HG03095 (cell line): ENCODE data around the gene CDKAL1.
"Not testable (repeated sequence)": the region's sequence is repeated elsewhere in the genome, so short reads cannot be mapped to it uniquely, and the experiment has no call there.

Source experiments
- ATAC-seq: cut with Tn5 transposase; IDR thresholded peaks from one replicate; pipeline ENCODE4 v1.9.1; 2021; ENCODE audit warnings: moderate library complexity; ENCODE audit not compliant: unreplicated experiment

CDKAL1 gene

DNA sequence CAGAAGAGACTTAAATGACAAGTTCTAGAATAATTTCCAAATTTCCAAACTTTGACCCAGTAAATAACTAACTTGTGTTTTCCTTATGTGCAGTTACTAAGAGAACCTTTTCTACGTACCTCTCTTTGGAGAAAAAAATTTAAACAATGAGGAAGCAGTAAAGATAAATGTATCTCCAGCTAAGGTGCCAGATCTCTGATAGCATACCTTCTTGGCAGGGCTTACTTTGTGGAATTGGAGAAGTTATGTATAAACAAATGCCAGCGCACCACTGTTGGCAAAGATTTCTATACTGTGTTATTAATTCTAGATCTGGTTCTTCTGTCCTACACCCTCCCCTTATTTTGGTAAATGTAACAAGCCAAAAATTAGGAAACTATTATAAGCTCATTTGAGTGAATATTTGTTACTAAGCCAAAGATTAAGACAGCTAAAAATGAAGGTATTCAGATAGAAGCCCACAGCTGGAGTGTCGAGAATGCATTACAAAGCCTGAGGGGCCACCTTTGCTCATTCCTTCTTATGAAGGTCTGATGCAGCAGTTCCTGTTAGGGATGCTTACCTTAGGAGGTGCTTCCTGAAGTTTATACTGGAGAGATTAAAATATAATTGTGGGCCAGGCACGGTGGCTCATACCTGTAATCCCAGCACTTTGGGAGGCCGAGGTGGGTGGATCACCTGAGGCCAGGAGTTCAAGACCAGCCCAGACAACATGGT, 686.2 kb downstream of the CDKAL1 start:
- ATAC-seq, result no peak

GRCh38 chr6:21222656-21223055, 688.4 kb downstream of the CDKAL1 start:
- ATAC-seq, result no peak

GRCh38 chr6:21225912-21226311, 691.7 kb downstream of the CDKAL1 start:
- no peak for ATAC-seq

- ATAC-seq, result no peak
Measured at GRCh38 chr6:21227486-21227885, 693.2 kb downstream of the CDKAL1 start.

DNA sequence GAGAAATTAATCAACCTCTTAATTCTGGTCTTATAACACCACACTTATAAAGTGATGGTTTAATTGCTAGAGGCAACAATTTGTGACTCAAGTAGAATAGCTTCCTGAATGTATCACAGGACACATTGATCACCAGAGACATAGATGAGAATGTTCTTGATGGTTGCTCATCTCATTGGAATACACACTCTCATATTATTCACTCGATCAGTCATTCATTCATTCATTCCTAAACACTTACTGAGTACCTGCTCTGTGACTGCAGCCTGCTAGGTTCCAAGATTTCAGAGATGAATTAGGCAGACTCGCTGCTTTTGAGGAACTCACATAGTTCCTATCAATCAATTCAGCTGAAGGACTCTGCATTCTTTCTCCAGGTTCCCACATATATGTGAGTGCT, 694.2 kb downstream of the CDKAL1 start:
- no peak for ATAC-seq

- ATAC-seq, result no peak
Measured at GRCh38 chr6:21228876-21229460, 694.7 kb downstream of the CDKAL1 start.

DNA sequence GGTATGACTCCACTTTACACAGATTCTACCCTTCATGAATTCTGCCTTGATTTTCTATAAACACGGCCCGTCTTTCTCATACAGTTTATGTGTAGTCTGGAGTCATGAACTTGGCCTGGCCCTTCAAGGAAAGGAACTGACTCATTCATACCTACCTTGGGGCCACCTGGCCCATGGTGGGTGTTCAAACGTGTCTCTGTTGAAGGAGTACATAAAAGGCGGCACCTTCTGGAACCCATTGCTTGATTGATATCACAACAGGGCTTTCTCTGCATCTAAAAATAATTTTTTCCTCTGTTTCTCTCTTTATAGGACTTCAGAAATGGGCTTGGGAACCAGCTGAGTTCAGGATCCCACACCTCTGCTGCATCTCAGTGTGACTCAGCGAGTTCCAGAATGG, 696.3 kb downstream of the CDKAL1 start:
- ATAC-seq, result no peak

- no peak for ATAC-seq
Measured at GRCh38 chr6:21235162-21235561, 700.9 kb downstream of the CDKAL1 start.

DNA sequence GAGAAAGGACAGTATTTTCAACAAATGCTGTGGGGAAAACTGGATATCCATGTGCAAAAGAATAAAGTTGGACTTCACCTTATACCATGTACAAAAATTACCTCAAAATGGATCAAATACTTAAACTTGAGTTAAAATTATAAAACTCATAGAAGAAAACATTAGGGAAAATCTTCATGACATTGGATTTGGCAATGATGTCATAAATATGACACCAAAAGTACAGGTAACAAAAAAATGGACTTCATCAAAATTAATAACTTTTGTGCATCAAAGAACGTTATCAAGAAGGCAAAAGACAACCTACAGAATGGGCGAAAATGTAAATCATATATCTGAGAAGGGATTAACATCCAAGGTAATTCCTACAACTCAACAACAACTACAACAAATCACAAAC, 704.0 kb downstream of the CDKAL1 start:
- no peak for ATAC-seq

GRCh38 chr6:21240709-21241108, 706.5 kb downstream of the CDKAL1 start:
- ATAC-seq, result no peak

- no peak for ATAC-seq
Measured at GRCh38 chr6:21241231-21242130, 707.2 kb downstream of the CDKAL1 start.

DNA sequence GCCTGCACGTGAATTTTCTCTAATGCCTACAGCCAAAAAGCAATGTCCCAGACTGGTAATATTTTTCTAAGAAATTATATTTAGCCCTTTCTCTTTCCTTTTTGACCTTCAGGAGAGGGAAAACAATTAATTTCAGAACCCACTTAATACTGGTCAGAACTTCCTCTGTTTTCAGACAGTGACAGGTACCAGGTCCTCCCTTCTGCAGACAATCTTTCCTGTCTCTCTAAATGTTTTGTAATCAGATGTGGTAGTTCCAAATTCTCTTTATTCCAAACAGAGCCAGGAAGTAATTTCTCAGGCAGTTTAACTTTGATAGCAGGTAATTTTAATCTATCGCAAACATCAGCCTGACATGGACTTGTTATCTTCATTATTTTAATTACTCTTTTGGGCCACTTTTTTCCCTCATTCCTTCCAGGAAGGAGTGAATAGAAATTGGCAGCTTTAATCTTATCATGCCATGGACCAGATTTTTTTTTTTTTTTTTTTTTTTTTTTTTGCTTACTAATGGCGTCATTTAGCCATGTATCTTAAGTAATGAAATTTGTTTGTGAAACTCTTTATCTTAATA, 710.7 kb downstream of the CDKAL1 start:
- no peak for ATAC-seq

DNA sequence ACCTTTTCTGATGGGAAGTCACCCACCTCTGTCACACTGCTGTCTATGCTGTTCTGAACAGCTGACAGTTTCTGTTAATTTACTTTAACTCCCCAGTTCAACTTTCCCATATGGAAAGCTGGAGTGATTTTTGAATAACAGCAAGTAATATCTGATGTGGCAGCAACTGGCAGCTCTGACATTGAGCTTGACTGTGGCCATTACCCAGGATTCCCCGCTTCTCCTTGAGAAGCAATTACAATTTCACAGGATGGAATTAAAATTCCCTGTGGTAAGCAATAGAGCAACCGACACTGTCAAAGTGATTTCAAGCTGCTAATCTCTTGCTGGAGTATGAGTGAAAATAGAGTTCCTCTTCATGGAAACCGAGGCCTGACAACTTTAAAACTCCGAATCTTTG, 711.2 kb downstream of the CDKAL1 start:
- no peak for ATAC-seq

DNA sequence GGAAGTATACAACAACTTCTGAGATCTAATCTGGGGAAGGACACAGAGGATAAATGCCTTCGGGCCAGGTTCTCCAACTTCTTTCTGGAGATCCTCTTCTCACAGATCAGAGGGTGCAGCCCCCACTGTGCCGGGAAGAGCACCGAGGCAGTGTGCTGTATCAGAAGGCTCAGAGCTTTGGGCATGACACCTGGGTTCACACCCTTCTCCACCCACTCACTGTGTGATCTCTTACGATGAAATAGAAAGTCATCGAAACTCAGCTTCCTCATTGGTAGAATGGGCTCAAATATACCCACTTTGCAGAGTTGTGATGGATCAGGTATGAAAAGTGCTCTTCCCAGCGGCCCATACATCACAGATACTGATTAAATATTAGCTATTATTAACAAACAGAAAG, 711.8 kb downstream of the CDKAL1 start:
- no peak for ATAC-seq

- ATAC-seq, result not testable (repeated sequence)
Measured at GRCh38 chr6:21254460-21254859, 720.2 kb downstream of the CDKAL1 start.

DNA sequence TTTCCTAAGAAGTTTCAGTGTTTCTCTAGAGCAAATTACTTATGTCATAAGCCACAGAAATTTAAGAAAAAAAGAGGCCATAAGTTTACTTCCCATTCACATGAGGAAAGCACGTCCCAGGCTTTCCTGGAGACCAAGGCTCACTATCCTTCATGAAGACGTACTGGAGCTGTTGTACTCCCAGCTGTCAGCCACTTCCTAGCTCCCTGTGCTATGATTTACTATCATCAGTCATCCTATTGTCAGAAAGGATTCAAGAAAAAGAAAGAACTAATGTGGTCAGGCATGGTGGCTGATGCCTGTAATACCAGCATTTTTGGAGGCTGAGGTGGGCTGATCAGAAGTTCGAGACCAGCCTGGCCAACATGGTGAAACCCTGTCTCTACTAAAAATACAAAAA, 721.9 kb downstream of the CDKAL1 start:
- no peak for ATAC-seq

- peak; percentile 62 for ATAC-seq
Measured at GRCh38 chr6:21257125-21257524, 722.9 kb downstream of the CDKAL1 start.

DNA sequence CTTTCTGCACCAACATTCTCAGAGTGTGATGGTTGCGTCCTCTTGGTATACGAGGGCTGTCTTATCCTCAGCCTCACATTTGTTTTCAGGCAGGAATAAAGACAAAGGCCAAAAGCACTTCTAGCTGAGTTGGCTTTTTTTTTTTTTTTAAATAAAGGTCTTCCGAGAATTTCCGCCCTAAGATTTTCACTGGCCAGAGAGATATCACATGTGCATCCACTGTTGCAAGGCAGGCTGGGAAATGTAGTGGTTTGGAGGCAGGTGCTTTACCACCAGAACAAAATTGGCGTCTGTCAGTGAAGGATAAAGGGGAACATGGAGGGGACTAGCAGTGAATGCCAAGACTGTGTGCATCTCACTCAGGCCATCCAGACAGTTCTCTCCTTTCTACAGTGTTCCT, 724.4 kb downstream of the CDKAL1 start:
- no peak for ATAC-seq

DNA sequence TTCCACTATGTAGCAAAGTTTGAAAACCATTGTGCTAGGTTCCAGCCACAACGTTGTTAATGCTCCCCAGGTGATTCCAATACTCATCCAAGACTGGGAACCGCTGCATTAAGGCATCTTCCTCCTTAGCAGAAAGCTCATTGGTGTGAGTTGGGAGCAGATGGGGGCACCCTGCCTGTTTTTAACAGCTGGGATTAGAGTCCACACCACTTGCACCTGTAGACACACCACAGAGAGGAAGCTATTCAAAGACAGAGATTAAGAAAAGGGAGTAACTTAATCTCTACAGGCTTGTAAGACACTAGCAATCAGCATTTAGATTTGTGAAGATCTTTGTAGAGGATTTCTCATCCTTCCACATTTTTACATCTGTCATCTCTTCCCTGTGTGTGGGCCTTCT, 725.4 kb downstream of the CDKAL1 start:
- ATAC-seq, result no peak

- no peak for ATAC-seq
Measured at GRCh38 chr6:21262504-21262903, 728.2 kb downstream of the CDKAL1 start.

- no peak for ATAC-seq
Measured at GRCh38 chr6:21263531-21264287, 729.5 kb downstream of the CDKAL1 start.
